Right atrium auricular region (tissue), 2 donors: Measurements from ENCODE around the gene NALCN. TPM values are rescaled to one million over a fixed set of nuclear protein-coding genes. Genes with fewer than 3 reads are reported as not detected.

Experiments
- DNase-seq: peaks from one replicate; pipeline ENCODE4 v3.0.0-alpha.2; 2019; ENCODE audit warnings: low spot score
- H3K27ac ChIP-seq, 2 donors: fragments of 200-600 bp; sonication (generic); 1 replicate in 1 of 2; 2 replicates in 1 of 2; pipeline ENCODE4 v1.5.1; 2016 to 2019
- H3K27me3 ChIP-seq, 2 donors: fragments of 200-600 bp; sonication (generic); one replicate each; pipeline versions ENCODE4 v1.5.1 to v1.6.0; 2017 to 2019
- H3K36me3 ChIP-seq: fragments of 200-600 bp; sonication (generic); one replicate; pipeline ENCODE4 v1.5.1; 2016
- H3K4me1 ChIP-seq, 2 donors: fragments of 200-600 bp; sonication (generic); one replicate each; pipeline versions ENCODE4 v1.5.1 to v1.6.0; 2017 to 2019
- H3K4me3 ChIP-seq, 2 donors: fragments of 200-600 bp; sonication (generic); 1 replicate in 1 of 2; 2 replicates in 1 of 2; pipeline ENCODE4 v1.5.1; 2017 to 2019; ENCODE audit warnings: mild to moderate bottlenecking in 1 of 2, moderate library complexity in 1 of 2
- H3K9me3 ChIP-seq, 2 donors: fragments of 200-600 bp; sonication (generic); one replicate each; pipeline ENCODE4 v1.5.1; 2019
- total RNA-seq, 2 donors: library from RNA; depleted of rRNA; stranded (reverse); fragments of >200 nt; gene quantifications; one replicate each; pipeline ENCODE4 v1.1.0, GENCODE V29; 2016
- TF ChIP-seq, protein P1 (sequence below), 2 donors: fragments of 200-600 bp; sonication (generic); IDR thresholded peaks; one replicate each; pipeline ENCODE4 v1.5.1; 2019; ENCODE audit warnings: antibody characterized with exemption in 2 of 2

Gene NALCN
- total RNA-seq, 2 donors from 2014 or later: 6.2 to 21.1 TPM

DNA sequence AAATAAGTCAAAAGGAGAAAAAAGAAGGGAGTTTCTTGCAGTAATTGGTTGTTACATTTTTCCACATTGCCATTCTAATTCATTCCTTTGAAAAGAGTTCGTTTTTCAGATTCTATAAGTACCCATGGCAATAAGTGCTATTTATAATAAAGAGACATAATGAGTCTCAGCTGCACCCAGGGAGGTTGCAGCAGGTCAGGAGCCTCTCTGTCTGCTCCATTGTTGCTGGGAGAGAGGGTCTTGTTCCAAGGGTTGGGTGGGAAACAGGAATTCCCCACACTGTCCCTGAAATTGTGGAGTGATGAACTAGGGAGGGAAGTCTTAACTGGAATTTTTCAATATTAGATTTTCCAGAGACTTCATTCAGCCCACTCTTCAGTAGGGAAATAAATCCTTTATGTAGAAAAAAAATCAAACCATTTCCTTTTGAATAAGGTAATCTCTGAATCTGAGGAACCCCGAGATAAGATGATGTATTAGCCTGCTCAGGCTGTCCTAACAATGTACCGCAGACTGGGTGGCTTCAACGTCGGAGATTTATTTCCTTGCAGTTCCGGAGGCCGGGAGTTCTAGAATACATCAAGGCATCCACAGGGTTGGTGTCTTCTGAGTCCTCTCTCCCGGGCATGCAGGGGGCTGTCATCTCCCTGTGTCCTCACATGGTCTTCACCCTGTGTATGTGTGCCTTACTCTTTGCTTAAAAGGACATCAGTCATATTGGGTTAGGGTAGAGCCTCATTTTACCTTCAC is 399.0 kb downstream of the NALCN start:
- no peak overlapping the region for H3K4me3 ChIP-seq
- H3K9me3 ChIP-seq: no peaks in the 10 kb centered on the region
- no peak for DNase-seq
- H3K27me3 ChIP-seq: no peaks in the 10 kb centered on the region
- H3K4me1 ChIP-seq: no peaks in the 10 kb centered on the region
- TF ChIP-seq, protein P1, sequence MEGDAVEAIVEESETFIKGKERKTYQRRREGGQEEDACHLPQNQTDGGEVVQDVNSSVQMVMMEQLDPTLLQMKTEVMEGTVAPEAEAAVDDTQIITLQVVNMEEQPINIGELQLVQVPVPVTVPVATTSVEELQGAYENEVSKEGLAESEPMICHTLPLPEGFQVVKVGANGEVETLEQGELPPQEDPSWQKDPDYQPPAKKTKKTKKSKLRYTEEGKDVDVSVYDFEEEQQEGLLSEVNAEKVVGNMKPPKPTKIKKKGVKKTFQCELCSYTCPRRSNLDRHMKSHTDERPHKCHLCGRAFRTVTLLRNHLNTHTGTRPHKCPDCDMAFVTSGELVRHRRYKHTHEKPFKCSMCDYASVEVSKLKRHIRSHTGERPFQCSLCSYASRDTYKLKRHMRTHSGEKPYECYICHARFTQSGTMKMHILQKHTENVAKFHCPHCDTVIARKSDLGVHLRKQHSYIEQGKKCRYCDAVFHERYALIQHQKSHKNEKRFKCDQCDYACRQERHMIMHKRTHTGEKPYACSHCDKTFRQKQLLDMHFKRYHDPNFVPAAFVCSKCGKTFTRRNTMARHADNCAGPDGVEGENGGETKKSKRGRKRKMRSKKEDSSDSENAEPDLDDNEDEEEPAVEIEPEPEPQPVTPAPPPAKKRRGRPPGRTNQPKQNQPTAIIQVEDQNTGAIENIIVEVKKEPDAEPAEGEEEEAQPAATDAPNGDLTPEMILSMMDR (IDR thresholded peaks at IDR 0.05): no peak
- H3K27ac ChIP-seq: no peak overlapping the region
- no peaks in the 10 kb centered on the region for H3K36me3 ChIP-seq

DNA sequence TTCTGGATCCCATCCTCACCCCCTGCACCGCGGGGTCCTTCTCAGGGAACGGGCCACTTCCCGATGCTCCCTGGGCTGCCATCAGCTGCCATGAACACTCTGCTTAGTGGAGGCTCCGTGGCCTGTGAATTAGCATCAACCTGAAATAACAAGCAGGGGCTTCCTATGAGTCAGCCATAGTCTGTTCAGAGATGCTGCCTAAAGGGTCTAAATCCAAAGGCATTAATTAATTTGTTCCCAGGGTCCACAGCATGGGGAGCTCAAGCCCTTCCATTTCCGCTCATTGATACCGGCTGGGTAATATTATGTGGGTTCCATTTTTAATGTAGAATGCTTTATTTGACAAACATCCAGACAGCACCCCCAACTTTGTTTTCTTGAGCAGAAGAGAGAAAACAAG is 399.8 kb downstream of the NALCN start:
- Histone ChIP-seq H3K4me1 (no peaks in the 10 kb centered on the region), H3K27me3 (no peaks in the 10 kb centered on the region), H3K4me3 (no peak overlapping the region), H3K36me3 (no peaks in the 10 kb centered on the region), H3K27ac (no peak overlapping the region), H3K9me3 (no peaks in the 10 kb centered on the region)
- no peak for DNase-seq
- TF ChIP-seq, protein P1 (IDR thresholded peaks at IDR 0.05): no peak

DNA sequence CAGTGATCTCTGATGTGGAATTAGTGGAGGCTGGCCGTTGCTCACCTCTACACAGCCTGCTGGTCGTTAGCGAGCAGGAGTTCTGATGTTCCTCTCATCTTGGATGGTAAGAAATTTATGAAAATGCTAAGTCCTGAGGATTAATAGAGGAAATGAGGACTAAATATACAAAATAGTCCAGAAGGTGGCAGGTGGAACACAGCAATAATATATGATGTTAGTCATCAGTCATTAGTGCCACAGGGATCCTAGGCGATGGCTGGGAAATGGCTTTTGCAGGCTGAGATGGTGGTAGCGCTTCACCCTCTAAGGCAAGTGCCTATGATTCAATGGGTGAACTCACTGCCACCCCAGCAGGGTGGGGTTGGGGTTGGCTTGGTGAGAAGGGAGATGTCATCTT is 403.1 kb downstream of the NALCN start:
- no peak for DNase-seq
- TF ChIP-seq, protein P1 (IDR thresholded peaks at IDR 0.05): no peak
- Histone ChIP-seq H3K9me3 (no peaks in the 10 kb centered on the region), H3K36me3 (no peaks in the 10 kb centered on the region), H3K4me3 (no peak overlapping the region), H3K27ac (no peak overlapping the region), H3K4me1 (no peaks in the 10 kb centered on the region), H3K27me3 (no peaks in the 10 kb centered on the region)

DNA sequence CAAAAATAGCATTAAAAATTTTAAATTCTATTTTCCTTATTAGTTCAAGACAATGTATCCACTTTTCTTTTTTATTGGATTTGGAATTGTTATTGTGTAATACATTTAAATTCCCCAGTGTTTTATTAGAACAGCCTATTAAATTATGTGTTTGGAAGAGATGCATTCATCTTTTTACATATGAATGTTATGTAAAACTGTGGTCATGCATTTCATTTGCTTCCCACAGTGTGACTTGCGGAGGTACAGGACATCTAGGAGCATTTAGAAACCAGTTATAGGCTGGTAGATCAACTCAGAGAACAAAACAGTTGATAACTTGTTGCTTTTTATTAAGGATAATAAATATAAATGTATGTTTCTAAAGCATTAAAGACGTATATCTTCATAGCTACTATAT is 406.2 kb downstream of the NALCN start:
- Histone ChIP-seq H3K4me3 (no peak overlapping the region), H3K36me3 (no peaks in the 10 kb centered on the region), H3K27ac (no peak overlapping the region), H3K4me1 (no peaks in the 10 kb centered on the region), H3K9me3 (no peaks in the 10 kb centered on the region), H3K27me3 (no peaks in the 10 kb centered on the region)
- DNase-seq: no peak
- TF ChIP-seq, protein P1 (IDR thresholded peaks at IDR 0.05): no peak

DNA sequence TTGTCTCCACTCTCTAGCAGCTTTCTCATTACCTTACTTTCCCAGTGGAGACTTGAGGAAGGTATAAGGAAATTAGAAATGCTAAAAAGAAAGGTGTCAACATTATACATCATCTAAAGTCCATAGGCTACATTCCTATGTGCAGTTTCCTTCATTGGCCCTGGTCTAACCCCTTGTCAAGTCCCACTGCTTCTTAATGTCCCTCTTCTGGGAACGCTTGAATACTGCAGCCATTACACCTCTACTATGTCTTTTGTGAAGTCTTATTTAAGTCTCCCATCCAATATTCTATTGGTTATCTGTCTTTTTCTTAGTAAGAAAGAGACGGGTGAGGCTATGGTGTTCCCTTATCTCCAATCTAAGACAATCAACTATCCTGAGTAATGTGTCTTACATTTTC is 409.1 kb downstream of the NALCN start:
- Histone ChIP-seq H3K36me3 (no peaks in the 10 kb centered on the region), H3K4me1 (no peaks in the 10 kb centered on the region), H3K9me3 (no peaks in the 10 kb centered on the region), H3K4me3 (no peak overlapping the region), H3K27me3 (no peaks in the 10 kb centered on the region), H3K27ac (no peak overlapping the region)
- DNase-seq: no peak
- TF ChIP-seq, protein P1 (IDR thresholded peaks at IDR 0.05): no peak

Other genes with a start within 250 kb of the NALCN start
- 1 to 10 TPM; 2.4 to 5.4 TPM for gene ITGBL1, start 36.2 kb upstream of the NALCN start, total RNA-seq